Smooth muscle cell (in vitro differentiated cells): ENCODE measurements around the gene PLPP7. TPM values are rescaled to one million over a fixed set of nuclear protein-coding genes. Genes with fewer than 3 reads are reported as not detected.

Source experiments
- DNase-seq: peaks from one replicate; lab custom pipeline; 2025; ENCODE audit not compliant: unreplicated experiment; lab: John Stamatoyannopoulos, UW
- H2AFZ ChIP-seq: fragments of 200-600 bp; sonication (generic); 2 replicates; pipeline ENCODE4 v1.6.0; 2016; ENCODE audit warnings: antibody characterized with exemption, low read depth, mild to moderate bottlenecking
- H3F3A ChIP-seq: fragments of 200-600 bp; sonication (generic); 2 replicates; pipeline ENCODE4 v1.6.0; 2017; ENCODE audit warnings: antibody characterized with exemption, low read depth
- H3K27ac ChIP-seq: fragments of 200-600 bp; sonication (generic); 2 replicates; pipeline ENCODE4 v1.5.1; 2016; ENCODE audit warnings: low read depth, mild to moderate bottlenecking
- H3K27me3 ChIP-seq: fragments of 200-600 bp; sonication (generic); 2 replicates; pipeline ENCODE4 v1.6.1; 2016; ENCODE audit warnings: low read depth, mild to moderate bottlenecking
- H3K36me3 ChIP-seq: fragments of 200-600 bp; sonication (generic); 2 replicates; pipeline ENCODE4 v1.5.1; 2016; ENCODE audit warnings: low read depth
- H3K4me1 ChIP-seq: fragments of 200-600 bp; sonication (generic); 2 replicates; pipeline ENCODE4 v1.5.1; 2016; ENCODE audit warnings: low read depth
- H3K4me2 ChIP-seq: fragments of 200-600 bp; sonication (generic); 2 replicates; pipeline ENCODE4 v1.6.0; 2016; ENCODE audit warnings: mild to moderate bottlenecking
- H3K4me3 ChIP-seq: fragments of 200-600 bp; sonication (generic); 2 replicates; pipeline ENCODE4 v1.5.1; 2016; ENCODE audit warnings: mild to moderate bottlenecking
- H3K79me2 ChIP-seq: fragments of 200-600 bp; sonication (generic); 2 replicates; pipeline ENCODE4 v1.6.0; 2016; ENCODE audit warnings: low read depth, mild to moderate bottlenecking
- H3K9ac ChIP-seq: fragments of 200-600 bp; sonication (generic); 2 replicates; pipeline ENCODE4 v1.6.0; 2016; ENCODE audit warnings: low read depth
- H3K9me3 ChIP-seq: fragments of 200-600 bp; sonication (generic); replicated peaks from 2 replicates; pipeline ENCODE4 v1.5.1; 2016; ENCODE audit warnings: low read depth
- H4K20me1 ChIP-seq: fragments of 200-600 bp; sonication (generic); 2 replicates; pipeline ENCODE4 v1.6.0; 2016; ENCODE audit warnings: low read depth
- WGBS: methylation state at CpG from one replicate; pipeline ENCODE4 v1.1.7; 2016; ENCODE audit warnings: low lambda C conversion rate; 5-methylcytosine and 5-hydroxymethylcytosine counted together
- polyA plus RNA-seq: library from polyadenylated mRNA; unstranded; fragments of >200 nt; fragmentation: Nextera tagmentation; extraction: Ambion mirVana; gene quantifications from 2 replicates; pipeline ENCODE4 v1.2.1, GENCODE V29; 2016
- total RNA-seq: library from RNA; depleted of rRNA; stranded (reverse); fragments of >200 nt; gene quantifications from 2 replicates; pipeline ENCODE4 v1.2.3, GENCODE V29; 2014
- TF ChIP-seq, protein P1 (sequence below): fragments of 200-600 bp; sonication (generic); IDR thresholded peaks from 2 replicates; pipeline ENCODE4 v1.5.1; 2017; ENCODE audit warnings: borderline replicate concordance, mild to moderate bottlenecking, antibody characterized with exemption; ENCODE audit not compliant: insufficient read depth, poor library complexity, severe bottlenecking

Gene PLPP7
- total and polyA plus RNA-seq, 2 experiments from 2014 or later: 3.3 to 4.2 TPM

DNA sequence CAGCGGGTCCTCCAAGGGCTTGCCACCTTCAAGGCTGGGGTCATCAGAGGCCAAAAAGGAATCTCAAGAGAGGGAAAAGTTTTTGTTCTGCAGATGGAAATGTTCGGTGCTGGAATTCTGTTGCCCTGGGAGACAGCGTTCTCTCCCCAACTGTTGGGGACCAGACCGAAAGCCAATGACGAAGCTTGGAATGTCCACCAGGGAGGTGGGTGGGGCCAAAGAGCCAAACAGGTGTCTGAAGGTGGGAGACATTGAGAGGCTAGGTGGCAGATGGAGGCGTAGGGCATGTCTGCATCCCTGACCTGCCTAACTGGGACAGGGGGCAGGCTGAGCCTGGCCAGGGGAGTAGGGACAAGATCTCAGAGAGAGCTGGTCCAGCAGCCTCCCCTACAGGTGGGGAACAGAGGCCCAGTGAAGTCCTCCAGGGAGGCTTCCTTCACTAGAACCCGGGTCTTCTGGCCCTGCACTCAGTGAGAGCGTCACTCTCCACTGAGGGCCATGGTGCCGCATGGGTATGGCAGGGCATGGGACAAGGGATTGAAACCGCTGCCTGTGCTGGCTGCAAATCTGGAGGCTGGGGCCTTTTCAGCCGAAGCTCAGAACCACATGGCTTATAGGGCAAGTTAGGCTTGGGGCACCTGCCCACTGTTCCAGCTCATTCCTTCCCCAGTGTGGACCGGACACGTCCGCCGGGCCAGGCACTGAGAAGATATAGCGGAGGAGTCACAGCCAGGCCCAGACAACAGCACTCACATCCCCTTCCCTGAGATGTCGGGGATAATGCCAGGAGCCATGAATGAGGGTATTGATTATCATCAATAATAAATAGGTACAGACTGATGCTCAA is 8.2 kb upstream of the PLPP7 start:
- H3K27me3 ChIP-seq: peaks cover 28% of the 10 kb centered on the region

DNA sequence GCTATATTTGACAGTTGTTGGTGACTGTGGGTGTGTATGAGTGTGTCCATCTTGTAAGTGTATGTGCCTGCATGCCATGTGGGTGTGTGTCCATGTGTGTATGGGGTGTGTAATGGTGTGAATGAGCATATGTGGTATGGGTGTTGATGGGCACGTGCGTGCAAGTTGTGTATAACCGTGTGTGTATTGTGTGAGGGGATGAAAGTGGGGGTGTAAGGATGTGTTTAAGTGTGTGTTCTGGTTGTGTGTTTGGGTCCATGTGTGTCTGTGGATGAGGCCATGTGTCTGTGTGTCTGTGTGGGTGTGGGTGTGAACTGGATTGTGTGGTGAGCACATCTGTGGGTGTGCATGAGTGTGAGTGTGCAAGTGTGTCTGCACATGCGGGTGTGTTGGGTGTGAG is 7.3 kb upstream of the PLPP7 start:
- H3K36me3 ChIP-seq: no peaks in the 10 kb centered on the region
- H3K4me3 ChIP-seq: no peak overlapping the region
- 87% methylated on average over 4 of the region's 4 CpGs for WGBS
- H3K79me2 ChIP-seq: no peaks in the 10 kb centered on the region
- no peak overlapping the region for H3K4me2 ChIP-seq
- H2AFZ ChIP-seq: no peak overlapping the region
- H3F3A ChIP-seq: no peaks in the 10 kb centered on the region
- H3K9ac ChIP-seq: no peak overlapping the region
- peaks cover 3% of the 10 kb centered on the region for H3K4me1 ChIP-seq
- TF ChIP-seq, protein P1, sequence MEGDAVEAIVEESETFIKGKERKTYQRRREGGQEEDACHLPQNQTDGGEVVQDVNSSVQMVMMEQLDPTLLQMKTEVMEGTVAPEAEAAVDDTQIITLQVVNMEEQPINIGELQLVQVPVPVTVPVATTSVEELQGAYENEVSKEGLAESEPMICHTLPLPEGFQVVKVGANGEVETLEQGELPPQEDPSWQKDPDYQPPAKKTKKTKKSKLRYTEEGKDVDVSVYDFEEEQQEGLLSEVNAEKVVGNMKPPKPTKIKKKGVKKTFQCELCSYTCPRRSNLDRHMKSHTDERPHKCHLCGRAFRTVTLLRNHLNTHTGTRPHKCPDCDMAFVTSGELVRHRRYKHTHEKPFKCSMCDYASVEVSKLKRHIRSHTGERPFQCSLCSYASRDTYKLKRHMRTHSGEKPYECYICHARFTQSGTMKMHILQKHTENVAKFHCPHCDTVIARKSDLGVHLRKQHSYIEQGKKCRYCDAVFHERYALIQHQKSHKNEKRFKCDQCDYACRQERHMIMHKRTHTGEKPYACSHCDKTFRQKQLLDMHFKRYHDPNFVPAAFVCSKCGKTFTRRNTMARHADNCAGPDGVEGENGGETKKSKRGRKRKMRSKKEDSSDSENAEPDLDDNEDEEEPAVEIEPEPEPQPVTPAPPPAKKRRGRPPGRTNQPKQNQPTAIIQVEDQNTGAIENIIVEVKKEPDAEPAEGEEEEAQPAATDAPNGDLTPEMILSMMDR: no peak
- H3K27me3 ChIP-seq: peaks cover 28% of the 10 kb centered on the region
- no peak overlapping the region for H3K27ac ChIP-seq
- no peaks in the 10 kb centered on the region for H3K9me3 ChIP-seq
- DNase-seq: no peak
- H4K20me1 ChIP-seq: no peaks in the 10 kb centered on the region

More for the DNA sequence above, 8.2 kb upstream of the PLPP7 start:
- no peaks in the 10 kb centered on the region for H3K9me3 ChIP-seq
- H3K9ac ChIP-seq: no peak overlapping the region
- H3K4me3 ChIP-seq: no peak overlapping the region
- 85% methylated on average over 17 of the region's 17 CpGs for WGBS
- H3K4me2 ChIP-seq: no peak overlapping the region
- H3F3A ChIP-seq: no peaks in the 10 kb centered on the region
- H3K36me3 ChIP-seq: no peaks in the 10 kb centered on the region
- H3K79me2 ChIP-seq: no peaks in the 10 kb centered on the region
- no peak for DNase-seq
- no peak overlapping the region for H2AFZ ChIP-seq
- no peaks in the 10 kb centered on the region for H4K20me1 ChIP-seq
- TF ChIP-seq, protein P1: no peak
- peaks cover 4% of the 10 kb centered on the region for H3K4me1 ChIP-seq
- H3K27ac ChIP-seq: no peak overlapping the region

DNA sequence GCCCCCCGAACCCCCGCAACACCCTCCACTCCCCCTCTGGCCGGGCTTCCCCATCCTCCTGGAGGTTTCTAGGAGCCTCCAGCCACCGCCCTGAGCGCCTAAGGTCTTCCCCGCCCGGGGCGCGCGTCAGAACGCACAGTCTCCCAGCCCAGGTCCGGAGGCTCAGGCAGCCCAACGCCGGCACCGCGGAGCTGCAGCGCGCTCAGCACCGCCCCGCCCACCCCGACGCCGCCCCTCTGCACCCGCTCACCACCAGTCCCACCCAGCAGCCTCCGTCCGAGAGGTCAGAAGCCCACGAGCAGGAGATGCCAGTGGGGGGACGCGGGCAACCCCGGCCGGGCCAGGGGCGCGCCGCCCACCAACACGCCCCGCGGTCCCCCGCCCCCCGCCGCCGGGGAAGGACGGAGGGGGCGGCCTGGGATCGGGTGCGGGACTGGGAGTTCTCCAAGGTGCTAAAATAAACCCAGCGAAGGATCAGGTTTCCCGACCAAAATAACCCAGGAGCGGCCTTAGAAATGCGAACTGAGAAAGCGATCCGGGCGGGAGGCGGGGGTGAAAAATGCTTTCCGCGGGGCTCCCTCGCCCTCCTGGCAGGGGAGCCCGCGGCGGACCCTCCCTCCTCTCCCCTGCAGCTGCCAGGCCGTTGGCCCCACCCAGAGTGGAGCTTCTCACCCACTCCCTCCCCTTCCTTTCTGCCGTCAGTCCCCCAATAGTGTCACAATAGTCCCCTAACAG is 6.7 kb upstream of the PLPP7 start:
- no peak overlapping the region for H2AFZ ChIP-seq
- TF ChIP-seq, protein P1: no peak
- no peak overlapping the region for H3K9ac ChIP-seq
- H3K9me3 ChIP-seq: no peaks in the 10 kb centered on the region
- no peak for DNase-seq
- peak overlapping the region; percentile 28 for H3K4me3 ChIP-seq
- no peaks in the 10 kb centered on the region for H3K36me3 ChIP-seq
- H3K27ac ChIP-seq: no peak overlapping the region
- H3K27me3 ChIP-seq: peaks cover 28% of the 10 kb centered on the region
- 6% methylated on average over 11 of the region's 61 CpGs for WGBS
- H4K20me1 ChIP-seq: no peaks in the 10 kb centered on the region
- H3K4me2 ChIP-seq: peak overlapping the region; percentile 80
- H3F3A ChIP-seq: no peaks in the 10 kb centered on the region
- no peaks in the 10 kb centered on the region for H3K79me2 ChIP-seq
- peaks cover 3% of the 10 kb centered on the region for H3K4me1 ChIP-seq
